Measurements from ENCODE around the gene ENO4. TPM values are rescaled to one million over a fixed set of nuclear protein-coding genes. Genes with fewer than 3 reads are reported as not detected.
A peak's percentile ranks its signal among the peaks of the same experiment; 100 is the strongest.

ENO4 gene
- total RNA-seq, 1 experiment from 2014 or later = 0.22 TPM

DNA sequence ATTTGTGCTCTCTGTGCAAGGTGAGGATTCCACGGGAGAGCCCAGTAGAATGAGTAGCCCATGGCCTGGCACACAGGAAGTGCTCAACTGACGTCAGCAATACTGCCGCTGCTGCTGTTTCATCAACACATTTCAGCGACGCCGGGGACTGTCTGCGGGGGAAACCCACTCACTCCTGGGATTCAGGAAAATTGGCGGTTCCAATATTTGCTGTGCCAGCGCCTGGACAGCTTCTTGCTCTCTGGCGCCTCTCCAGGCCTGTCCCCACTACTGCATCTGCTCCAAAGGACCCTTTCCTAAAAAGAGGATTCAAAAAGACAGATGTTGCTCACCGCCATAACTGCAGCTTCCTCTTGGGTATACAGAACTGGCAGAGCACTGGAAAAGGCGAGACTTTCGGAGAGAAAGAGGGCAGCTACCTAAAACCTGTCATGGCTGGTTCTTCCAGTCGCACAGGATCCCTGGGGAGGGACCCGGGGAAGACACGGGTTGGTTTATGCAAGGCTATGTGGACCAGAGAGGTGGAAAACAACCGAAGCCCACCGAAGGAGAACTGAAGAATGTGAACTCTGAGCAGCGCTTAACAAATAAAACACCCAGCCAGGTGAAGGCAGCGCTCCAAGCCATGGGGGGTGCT, 39.7 kb upstream of the ENO4 start:
- Histone ChIP-seq H3K9me3 (ENCODE audit: control insufficient read depth in 1 of 2, insufficient read depth in 1 of 2, low read depth in 1 of 2, low read length in 2 of 2) (no peaks in the 10 kb centered on the region), H3K9me2 (ENCODE audit: insufficient read depth) (no peaks in the 10 kb centered on the region), H4K20me1 (ENCODE audit: insufficient read depth) (no peaks in the 10 kb centered on the region), H3K36me3 (ENCODE audit: control insufficient read depth in 1 of 2, insufficient read depth in 2 of 2, low read length in 2 of 2) (no peaks in the 10 kb centered on the region), H3K79me2 (ENCODE audit: insufficient read depth, low read length) (no peaks in the 10 kb centered on the region), H3K4me2 (ENCODE audit: low read length) (peak overlapping the region; percentile 34), H3K9ac (ENCODE audit: low read length) (no peak overlapping the region), H3K27ac (ENCODE audit: low read depth, low read length) (no peak overlapping the region), H3K4me3 (replicated peaks in 1 of 2; ENCODE audit: low read depth in 1 of 2, low read length in 2 of 2) (no peak overlapping the region), H3K4me1 (ENCODE audit: control insufficient read depth in 1 of 2, insufficient read depth in 2 of 2, low read length in 2 of 2) (peaks cover 0 to 7% of the 10 kb centered on the region in 2 experiments; a peak in 1 of 4 replicates), H2AFZ (ENCODE audit: low read depth, low read length, poor library complexity, severe bottlenecking) (no peak overlapping the region), H3K27me3 (ENCODE audit: insufficient read depth, low read length) (no peaks in the 10 kb centered on the region; the same call in 1 of the 2 replicates)
- POLR2A ChIA-PET = no interaction called here
- DNase-seq (ENCODE audit: low read depth, low spot score) = peak; percentile 31
- RAD21 ChIA-PET (ENCODE audit: low non-redundant PET in 1 of 2, low total read pairs in 2 of 2, uncharacterized antibody in 2 of 2, unreplicated experiment in 2 of 2) = interaction anchor here (0.6 to 1.2 kb wide), 2 partner anchors 172 to 182 kb away, joined by 3 to 7 read pairs; no protein-coding TSS in a partner anchor
- no TSS peak for BruUV-seq (replicated peaks)
- intact Hi-C loops (cut with micrococcal nuclease) = no loop called here
- CTCF ChIA-PET = interaction anchor here (0.6 to 25.9 kb wide), 9 partner anchors 8 to 364 kb away, joined by 3 to 629 read pairs (median 6); no protein-coding TSS in a partner anchor
- TF ChIP-seq SIN3A (IDR thresholded peaks at IDR 0.05; ENCODE audit: low read depth) (no peak), YY1 (IDR thresholded peaks at IDR 0.05; ENCODE audit: extremely low read depth, insufficient replicate concordance, low read depth, low read length) (peak; percentile 6), CBX3 (IDR thresholded peaks at IDR 0.05; ENCODE audit: low read depth) (peak; percentile 44; the same call in 1 of the 2 replicates), RAD21 (IDR thresholded peaks at IDR 0.05; ENCODE audit: low read depth) (peak; percentile 46)
- TF ChIP-seq, protein P1, sequence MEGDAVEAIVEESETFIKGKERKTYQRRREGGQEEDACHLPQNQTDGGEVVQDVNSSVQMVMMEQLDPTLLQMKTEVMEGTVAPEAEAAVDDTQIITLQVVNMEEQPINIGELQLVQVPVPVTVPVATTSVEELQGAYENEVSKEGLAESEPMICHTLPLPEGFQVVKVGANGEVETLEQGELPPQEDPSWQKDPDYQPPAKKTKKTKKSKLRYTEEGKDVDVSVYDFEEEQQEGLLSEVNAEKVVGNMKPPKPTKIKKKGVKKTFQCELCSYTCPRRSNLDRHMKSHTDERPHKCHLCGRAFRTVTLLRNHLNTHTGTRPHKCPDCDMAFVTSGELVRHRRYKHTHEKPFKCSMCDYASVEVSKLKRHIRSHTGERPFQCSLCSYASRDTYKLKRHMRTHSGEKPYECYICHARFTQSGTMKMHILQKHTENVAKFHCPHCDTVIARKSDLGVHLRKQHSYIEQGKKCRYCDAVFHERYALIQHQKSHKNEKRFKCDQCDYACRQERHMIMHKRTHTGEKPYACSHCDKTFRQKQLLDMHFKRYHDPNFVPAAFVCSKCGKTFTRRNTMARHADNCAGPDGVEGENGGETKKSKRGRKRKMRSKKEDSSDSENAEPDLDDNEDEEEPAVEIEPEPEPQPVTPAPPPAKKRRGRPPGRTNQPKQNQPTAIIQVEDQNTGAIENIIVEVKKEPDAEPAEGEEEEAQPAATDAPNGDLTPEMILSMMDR (IDR thresholded peaks at IDR 0.05 in 2 of 3, conservative IDR thresholded peaks at IDR 0.05 in 1 of 3; ENCODE audit: borderline replicate concordance in 1 of 3, insufficient read depth in 1 of 3, low read depth in 2 of 3, low read length in 2 of 3) = peak; percentile 45 to 94 (median 93); a peak in 5 of 6 replicates
- ATAC-seq = peak; percentile 90

DNA sequence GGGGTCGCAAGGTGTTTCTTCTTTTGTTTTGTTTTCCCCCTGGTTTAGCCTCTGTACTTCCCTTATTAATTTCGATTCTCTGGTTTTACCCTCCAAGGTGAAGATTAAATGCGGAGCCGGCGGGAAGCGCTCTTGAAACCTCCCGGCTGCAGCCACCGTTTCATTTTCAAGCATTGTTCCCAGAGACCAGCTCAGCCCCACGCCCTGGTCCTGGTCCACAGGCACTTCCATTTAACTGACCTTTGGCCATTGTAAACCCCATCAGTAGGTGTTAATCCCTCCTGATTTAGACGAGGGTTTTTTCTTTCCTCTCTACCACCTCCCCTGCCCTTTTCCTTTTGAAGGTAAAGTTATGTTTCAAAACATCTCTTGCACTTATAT, 39.2 kb upstream of the ENO4 start:
- peaks cover 0 to 7% of the 10 kb centered on the region in 2 experiments; a peak in 1 of 4 replicates for H3K4me1 ChIP-seq (ENCODE audit: control insufficient read depth in 1 of 2, insufficient read depth in 2 of 2, low read length in 2 of 2)
- H3K9ac ChIP-seq (ENCODE audit: low read length) = no peak overlapping the region
- H2AFZ ChIP-seq (ENCODE audit: low read depth, low read length, poor library complexity, severe bottlenecking) = no peak overlapping the region
- no peaks in the 10 kb centered on the region; the same call in 1 of the 2 replicates for H3K27me3 ChIP-seq (ENCODE audit: insufficient read depth, low read length)
- intact Hi-C loops (cut with micrococcal nuclease) = no loop called here
- ATAC-seq (no peak), DNase-seq (ENCODE audit: low read depth, low spot score) (no peak)
- no peaks in the 10 kb centered on the region for H3K9me2 ChIP-seq (ENCODE audit: insufficient read depth)
- H3K79me2 ChIP-seq (ENCODE audit: insufficient read depth, low read length) = no peaks in the 10 kb centered on the region
- H4K20me1 ChIP-seq (ENCODE audit: insufficient read depth) = no peaks in the 10 kb centered on the region
- POLR2A ChIA-PET = no interaction called here
- H3K27ac ChIP-seq (ENCODE audit: low read depth, low read length) = no peak overlapping the region
- H3K4me2 ChIP-seq (ENCODE audit: low read length) = no peak overlapping the region
- no peaks in the 10 kb centered on the region for H3K36me3 ChIP-seq (ENCODE audit: control insufficient read depth in 1 of 2, insufficient read depth in 2 of 2, low read length in 2 of 2)
- CTCF ChIA-PET = interaction anchor here (0.6 to 25.9 kb wide), 7 partner anchors 9 to 365 kb away, joined by 3 to 629 read pairs (median 7); no protein-coding TSS in a partner anchor
- no TSS peak for BruUV-seq (replicated peaks)
- RAD21 ChIA-PET (ENCODE audit: low non-redundant PET in 1 of 2, low total read pairs in 2 of 2, uncharacterized antibody in 2 of 2, unreplicated experiment in 2 of 2) = interaction anchor here in 1 of 2 experiments (1.2 kb wide), 1 partner anchor 171 kb away, joined by 3 read pairs; no protein-coding TSS in a partner anchor
- H3K4me3 ChIP-seq (replicated peaks in 1 of 2; ENCODE audit: low read depth in 1 of 2, low read length in 2 of 2) = no peak overlapping the region
- H3K9me3 ChIP-seq (ENCODE audit: control insufficient read depth in 1 of 2, insufficient read depth in 1 of 2, low read depth in 1 of 2, low read length in 2 of 2) = no peaks in the 10 kb centered on the region
- TF ChIP-seq, protein P1 (IDR thresholded peaks at IDR 0.05 in 2 of 3, conservative IDR thresholded peaks at IDR 0.05 in 1 of 3; ENCODE audit: borderline replicate concordance in 1 of 3, insufficient read depth in 1 of 3, low read depth in 2 of 3, low read length in 2 of 3) = no peak
- TF ChIP-seq CBX3 (IDR thresholded peaks at IDR 0.05; ENCODE audit: low read depth) (no peak), ELF1 (IDR thresholded peaks at IDR 0.05; ENCODE audit: borderline replicate concordance, low read depth) (no peak), CEBPB (IDR thresholded peaks at IDR 0.05; ENCODE audit: low read depth) (no peak), JUND (IDR thresholded peaks at IDR 0.05) (no peak), EZH2phosphoT487 (IDR thresholded peaks at IDR 0.05; ENCODE audit: borderline replicate concordance) (no peak)
- TF ChIP-seq, protein P2, sequence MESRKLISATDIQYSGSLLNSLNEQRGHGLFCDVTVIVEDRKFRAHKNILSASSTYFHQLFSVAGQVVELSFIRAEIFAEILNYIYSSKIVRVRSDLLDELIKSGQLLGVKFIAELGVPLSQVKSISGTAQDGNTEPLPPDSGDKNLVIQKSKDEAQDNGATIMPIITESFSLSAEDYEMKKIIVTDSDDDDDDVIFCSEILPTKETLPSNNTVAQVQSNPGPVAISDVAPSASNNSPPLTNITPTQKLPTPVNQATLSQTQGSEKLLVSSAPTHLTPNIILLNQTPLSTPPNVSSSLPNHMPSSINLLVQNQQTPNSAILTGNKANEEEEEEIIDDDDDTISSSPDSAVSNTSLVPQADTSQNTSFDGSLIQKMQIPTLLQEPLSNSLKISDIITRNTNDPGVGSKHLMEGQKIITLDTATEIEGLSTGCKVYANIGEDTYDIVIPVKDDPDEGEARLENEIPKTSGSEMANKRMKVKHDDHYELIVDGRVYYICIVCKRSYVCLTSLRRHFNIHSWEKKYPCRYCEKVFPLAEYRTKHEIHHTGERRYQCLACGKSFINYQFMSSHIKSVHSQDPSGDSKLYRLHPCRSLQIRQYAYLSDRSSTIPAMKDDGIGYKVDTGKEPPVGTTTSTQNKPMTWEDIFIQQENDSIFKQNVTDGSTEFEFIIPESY (IDR thresholded peaks at IDR 0.05; ENCODE audit: extremely low read depth, insufficient replicate concordance, low read length) = no peak
- TF ChIP-seq, protein P3, sequence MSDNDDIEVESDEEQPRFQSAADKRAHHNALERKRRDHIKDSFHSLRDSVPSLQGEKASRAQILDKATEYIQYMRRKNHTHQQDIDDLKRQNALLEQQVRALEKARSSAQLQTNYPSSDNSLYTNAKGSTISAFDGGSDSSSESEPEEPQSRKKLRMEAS (IDR thresholded peaks at IDR 0.05) = no peak

Measured in HCT116 (cell line).